ENCODE results near the gene KLF11. TPM values are rescaled to one million over a fixed set of nuclear protein-coding genes. Genes with fewer than 3 reads are reported as not detected.

Gene KLF11
- total RNA-seq, 1 donor from 2014 or later = 16.1 TPM

- peak; percentile 74 for DNase-seq
Observed at GRCh38 chr2:10042301-10043161, 819 bp upstream of the KLF11 start.

GRCh38 chr2:10043906-10044601 lies 704 bp downstream of the KLF11 start:
- peak; percentile 96 for DNase-seq

- no peak for DNase-seq
Observed at GRCh38 chr2:10045561-10046355, 2.4 kb downstream of the KLF11 start.

- no peak for DNase-seq
Observed at GRCh38 chr2:10046931-10047330, 3.6 kb downstream of the KLF11 start.

GRCh38 chr2:10047616-10048500 lies 4.5 kb downstream of the KLF11 start:
- DNase-seq = no peak

- peak; percentile 58 for DNase-seq
Observed at GRCh38 chr2:10048501-10049171, 5.3 kb downstream of the KLF11 start.

GRCh38 chr2:10052216-10052615 lies 8.9 kb downstream of the KLF11 start:
- no peak for DNase-seq

GRCh38 chr2:10053351-10053750 lies 10.0 kb downstream of the KLF11 start:
- no peak for DNase-seq

- no peak for DNase-seq
Observed at GRCh38 chr2:10054424-10054823, 11.1 kb downstream of the KLF11 start.

GRCh38 chr2:10054976-10055375 lies 11.6 kb downstream of the KLF11 start:
- no peak for DNase-seq

- DNase-seq = no peak
Observed at GRCh38 chr2:10056439-10056838, 13.1 kb downstream of the KLF11 start.

- peak; percentile 48 for DNase-seq
Observed at GRCh38 chr2:10057231-10058107, 14.1 kb downstream of the KLF11 start.

GRCh38 chr2:10058251-10059015 lies 15.1 kb downstream of the KLF11 start:
- DNase-seq = no peak

GRCh38 chr2:10059016-10059351 lies 15.6 kb downstream of the KLF11 start:
- no peak for DNase-seq

GRCh38 chr2:10059552-10060335 lies 16.4 kb downstream of the KLF11 start:
- DNase-seq = no peak

- DNase-seq = no peak
Observed at GRCh38 chr2:10061221-10061925, 18.0 kb downstream of the KLF11 start.

- DNase-seq = no peak
Observed at GRCh38 chr2:10062931-10063365, 19.6 kb downstream of the KLF11 start.

- DNase-seq = no peak
Observed at GRCh38 chr2:10063566-10063965, 20.2 kb downstream of the KLF11 start.
